ENCODE measurements around the gene TYMS.

DNA sequence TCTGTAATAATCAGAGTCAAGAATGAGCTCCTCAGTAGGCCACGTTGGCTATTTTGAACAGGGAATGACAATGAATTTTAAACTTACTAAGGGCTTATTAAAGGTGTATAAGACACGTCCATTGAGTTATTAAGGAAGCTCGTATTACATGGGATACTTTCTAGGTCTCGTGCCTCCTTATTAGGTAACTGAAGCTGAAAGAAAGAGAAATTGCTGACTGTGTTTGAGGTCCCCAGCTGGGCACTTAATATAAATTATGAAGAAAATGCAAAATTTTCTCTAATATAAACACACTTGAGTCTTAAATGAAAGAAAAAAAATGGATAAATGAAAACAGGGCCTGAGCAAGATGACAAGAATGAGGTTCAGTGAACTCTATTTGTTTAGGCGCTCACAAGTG, 38.8 kb upstream of the TYMS start:
- TF ChIP-seq, protein P1, sequence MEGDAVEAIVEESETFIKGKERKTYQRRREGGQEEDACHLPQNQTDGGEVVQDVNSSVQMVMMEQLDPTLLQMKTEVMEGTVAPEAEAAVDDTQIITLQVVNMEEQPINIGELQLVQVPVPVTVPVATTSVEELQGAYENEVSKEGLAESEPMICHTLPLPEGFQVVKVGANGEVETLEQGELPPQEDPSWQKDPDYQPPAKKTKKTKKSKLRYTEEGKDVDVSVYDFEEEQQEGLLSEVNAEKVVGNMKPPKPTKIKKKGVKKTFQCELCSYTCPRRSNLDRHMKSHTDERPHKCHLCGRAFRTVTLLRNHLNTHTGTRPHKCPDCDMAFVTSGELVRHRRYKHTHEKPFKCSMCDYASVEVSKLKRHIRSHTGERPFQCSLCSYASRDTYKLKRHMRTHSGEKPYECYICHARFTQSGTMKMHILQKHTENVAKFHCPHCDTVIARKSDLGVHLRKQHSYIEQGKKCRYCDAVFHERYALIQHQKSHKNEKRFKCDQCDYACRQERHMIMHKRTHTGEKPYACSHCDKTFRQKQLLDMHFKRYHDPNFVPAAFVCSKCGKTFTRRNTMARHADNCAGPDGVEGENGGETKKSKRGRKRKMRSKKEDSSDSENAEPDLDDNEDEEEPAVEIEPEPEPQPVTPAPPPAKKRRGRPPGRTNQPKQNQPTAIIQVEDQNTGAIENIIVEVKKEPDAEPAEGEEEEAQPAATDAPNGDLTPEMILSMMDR (IDR thresholded peaks at IDR 0.05; ENCODE audit: extremely low read depth in 1 of 2, insufficient read depth in 1 of 2, low read depth in 1 of 2, low read length in 2 of 2) = no peak
- no peak for TF ChIP-seq POLR2AphosphoS5 (IDR thresholded peaks at IDR 0.05; ENCODE audit: insufficient read depth, low read depth, low read length)
- no peak for TF ChIP-seq EZH2 (IDR thresholded peaks at IDR 0.05; ENCODE audit: borderline replicate concordance, low read depth, low read length, severe bottlenecking)
- TF ChIP-seq, protein P2, sequence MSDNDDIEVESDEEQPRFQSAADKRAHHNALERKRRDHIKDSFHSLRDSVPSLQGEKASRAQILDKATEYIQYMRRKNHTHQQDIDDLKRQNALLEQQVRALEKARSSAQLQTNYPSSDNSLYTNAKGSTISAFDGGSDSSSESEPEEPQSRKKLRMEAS (IDR thresholded peaks at IDR 0.05; ENCODE audit: insufficient read depth, insufficient read length) = no peak
- TF ChIP-seq MYC (IDR thresholded peaks at IDR 0.05; ENCODE audit: low read depth, low read length) = no peak
- TF ChIP-seq POLR2A (IDR thresholded peaks at IDR 0.05; ENCODE audit: low read depth, low read length) = no peak
- TF ChIP-seq GATA2 (IDR thresholded peaks at IDR 0.05; ENCODE audit: insufficient read depth, insufficient read length, low read depth, low read length) = no peak
- no peak for TF ChIP-seq FOS (IDR thresholded peaks at IDR 0.05; ENCODE audit: borderline replicate concordance, insufficient read depth, low read length)
